ENCODE measurements around the gene KCNE2. TPM values are rescaled to one million over a fixed set of nuclear protein-coding genes. Genes with fewer than 3 reads are reported as not detected.

Gene KCNE2
- total RNA-seq, 2 donors from 2014 or later: not detected

DNA sequence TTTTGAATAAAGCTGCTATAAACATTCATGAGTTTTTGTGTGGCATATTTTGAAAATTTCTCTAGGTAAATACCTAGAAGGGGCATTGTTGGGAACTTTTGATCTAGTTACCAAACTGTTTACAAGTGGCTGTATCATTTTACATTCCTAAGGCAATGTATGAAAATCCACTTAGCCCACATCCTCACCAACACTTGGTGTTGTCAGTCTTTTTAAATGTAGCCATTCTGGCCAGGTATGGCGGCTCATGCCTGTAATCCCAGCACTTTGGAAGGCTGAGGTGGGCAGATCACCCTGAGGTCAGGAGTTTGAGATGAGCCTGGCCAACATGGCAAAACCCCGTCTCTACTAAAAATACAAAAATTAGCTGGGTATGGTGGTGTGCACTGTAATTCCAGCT is 5.9 kb upstream of the KCNE2 start:
- Histone ChIP-seq H3K27ac (no peak overlapping the region), H3K27me3 (replicated peaks; ENCODE audit: insufficient read depth) (no peaks in the 10 kb centered on the region), H3K4me1 (replicated peaks) (no peaks in the 10 kb centered on the region), H3K9me3 (no peaks in the 10 kb centered on the region), H3K4me3 (no peak overlapping the region), H3K36me3 (no peaks in the 10 kb centered on the region)
- DNase-seq (ENCODE audit: low spot score): no peak
- 92% methylated on average over 2 of the region's 2 CpGs for WGBS
- TF ChIP-seq POLR2A (IDR thresholded peaks at IDR 0.05): no peak
- TF ChIP-seq, protein P1, sequence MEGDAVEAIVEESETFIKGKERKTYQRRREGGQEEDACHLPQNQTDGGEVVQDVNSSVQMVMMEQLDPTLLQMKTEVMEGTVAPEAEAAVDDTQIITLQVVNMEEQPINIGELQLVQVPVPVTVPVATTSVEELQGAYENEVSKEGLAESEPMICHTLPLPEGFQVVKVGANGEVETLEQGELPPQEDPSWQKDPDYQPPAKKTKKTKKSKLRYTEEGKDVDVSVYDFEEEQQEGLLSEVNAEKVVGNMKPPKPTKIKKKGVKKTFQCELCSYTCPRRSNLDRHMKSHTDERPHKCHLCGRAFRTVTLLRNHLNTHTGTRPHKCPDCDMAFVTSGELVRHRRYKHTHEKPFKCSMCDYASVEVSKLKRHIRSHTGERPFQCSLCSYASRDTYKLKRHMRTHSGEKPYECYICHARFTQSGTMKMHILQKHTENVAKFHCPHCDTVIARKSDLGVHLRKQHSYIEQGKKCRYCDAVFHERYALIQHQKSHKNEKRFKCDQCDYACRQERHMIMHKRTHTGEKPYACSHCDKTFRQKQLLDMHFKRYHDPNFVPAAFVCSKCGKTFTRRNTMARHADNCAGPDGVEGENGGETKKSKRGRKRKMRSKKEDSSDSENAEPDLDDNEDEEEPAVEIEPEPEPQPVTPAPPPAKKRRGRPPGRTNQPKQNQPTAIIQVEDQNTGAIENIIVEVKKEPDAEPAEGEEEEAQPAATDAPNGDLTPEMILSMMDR (IDR thresholded peaks at IDR 0.05): no peak
- TF ChIP-seq POLR2AphosphoS5 (IDR thresholded peaks at IDR 0.05): no peak
- intact Hi-C loops (cut with DNase I): no loop called here

DNA sequence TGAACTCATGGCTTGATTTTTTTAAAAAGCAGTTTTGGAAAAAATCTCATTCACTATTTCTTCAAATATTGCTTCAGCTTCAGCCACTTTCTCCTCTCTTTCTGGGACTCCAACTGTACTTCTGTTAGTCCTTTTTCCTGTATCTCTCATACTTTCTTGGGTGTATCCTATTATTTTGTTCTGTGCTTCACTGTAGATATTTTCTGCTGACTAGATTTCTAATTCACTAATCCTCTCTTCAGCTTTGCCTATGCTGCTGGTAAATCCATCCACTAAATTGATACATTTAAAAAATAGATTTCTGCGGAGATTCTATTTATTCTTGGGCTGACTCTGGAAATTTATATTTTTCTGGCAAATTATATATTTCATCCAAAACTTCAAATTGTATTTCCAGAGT is 4.9 kb upstream of the KCNE2 start:
- Histone ChIP-seq H3K4me3 (no peak overlapping the region), H3K36me3 (no peaks in the 10 kb centered on the region), H3K27me3 (replicated peaks; ENCODE audit: insufficient read depth) (no peaks in the 10 kb centered on the region), H3K9me3 (no peaks in the 10 kb centered on the region), H3K4me1 (replicated peaks) (no peaks in the 10 kb centered on the region), H3K27ac (no peak overlapping the region)
- whole genome bisulfite sequencing: 46% methylated on average over 1 of the region's 1 CpG
- TF ChIP-seq, protein P1 (IDR thresholded peaks at IDR 0.05): no peak
- TF ChIP-seq POLR2A (IDR thresholded peaks at IDR 0.05) (no peak), POLR2AphosphoS5 (IDR thresholded peaks at IDR 0.05) (no peak)
- DNase-seq (ENCODE audit: low spot score): no peak
- intact Hi-C loops (cut with DNase I): no loop called here

DNA sequence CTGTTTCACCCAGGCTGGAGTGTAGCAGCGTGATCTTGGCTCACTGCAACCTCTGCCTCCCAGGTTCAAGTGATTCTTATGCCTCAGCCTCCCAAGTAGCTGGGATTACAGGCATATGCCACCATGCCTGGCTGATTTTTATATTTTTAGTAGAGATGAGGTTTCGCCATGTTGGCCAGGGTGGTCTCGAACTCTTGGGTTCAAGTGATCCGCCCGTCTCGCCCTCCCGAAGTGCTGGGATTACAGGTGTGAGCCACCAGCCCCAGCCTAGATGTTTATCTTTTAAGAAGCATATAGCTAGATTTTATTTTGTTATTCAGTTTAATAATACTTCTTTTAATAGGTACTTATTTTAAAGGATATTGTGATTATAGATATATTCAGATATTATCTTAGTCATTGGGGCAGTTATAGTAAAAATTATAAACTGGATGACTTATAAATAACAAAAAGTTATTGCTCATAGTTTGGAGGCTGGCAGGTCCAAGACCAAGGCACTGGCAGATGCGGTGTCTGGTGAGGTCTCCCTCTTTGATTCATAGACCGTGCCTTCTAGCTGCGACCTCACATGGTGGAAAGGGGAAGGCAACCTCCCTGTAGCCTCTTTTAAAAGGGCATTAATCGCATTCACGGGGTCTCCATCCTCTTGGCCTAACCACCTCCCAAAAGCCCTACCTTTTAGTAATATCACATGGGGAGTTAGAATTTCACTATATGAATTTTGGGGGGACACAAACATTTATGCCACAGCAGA is 3.1 kb upstream of the KCNE2 start:
- Histone ChIP-seq H3K36me3 (no peaks in the 10 kb centered on the region), H3K27me3 (replicated peaks; ENCODE audit: insufficient read depth) (no peaks in the 10 kb centered on the region), H3K4me3 (no peak overlapping the region), H3K27ac (no peak overlapping the region), H3K9me3 (no peaks in the 10 kb centered on the region), H3K4me1 (replicated peaks) (no peaks in the 10 kb centered on the region)
- 91% methylated on average over 12 of the region's 12 CpGs for WGBS
- intact Hi-C loops (cut with DNase I): no loop called here
- TF ChIP-seq POLR2A (IDR thresholded peaks at IDR 0.05): no peak
- no peak for TF ChIP-seq POLR2AphosphoS5 (IDR thresholded peaks at IDR 0.05)
- TF ChIP-seq, protein P1 (IDR thresholded peaks at IDR 0.05): no peak
- DNase-seq (ENCODE audit: low spot score): no peak

DNA sequence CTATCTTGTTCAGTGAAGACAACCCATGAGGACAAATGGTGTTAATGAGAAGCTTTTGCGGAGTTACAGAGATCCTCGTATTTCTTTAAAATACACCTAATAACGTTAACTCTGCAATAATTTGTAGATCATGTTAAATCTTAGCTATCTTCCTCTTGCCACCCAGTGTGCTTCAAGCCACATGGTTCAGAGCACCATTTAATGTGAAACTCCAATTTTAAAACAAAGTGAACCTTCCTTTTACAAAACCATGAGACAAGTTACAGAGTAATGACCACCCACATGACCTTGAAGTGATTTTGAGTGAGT is 1.7 kb upstream of the KCNE2 start:
- no peak overlapping the region for H3K4me3 ChIP-seq
- H3K27ac ChIP-seq: no peak overlapping the region
- H3K9me3 ChIP-seq: no peaks in the 10 kb centered on the region
- H3K36me3 ChIP-seq: no peaks in the 10 kb centered on the region
- no peaks in the 10 kb centered on the region for H3K27me3 ChIP-seq (replicated peaks; ENCODE audit: insufficient read depth)
- no peak for DNase-seq (ENCODE audit: low spot score)
- intact Hi-C loops (cut with DNase I): no loop called here
- TF ChIP-seq, protein P1 (IDR thresholded peaks at IDR 0.05): no peak
- no peak for TF ChIP-seq POLR2A (IDR thresholded peaks at IDR 0.05)
- no peak for TF ChIP-seq POLR2AphosphoS5 (IDR thresholded peaks at IDR 0.05)
- no peaks in the 10 kb centered on the region for H3K4me1 ChIP-seq (replicated peaks)
- WGBS: 17% methylated on average over 3 of the region's 3 CpGs

DNA sequence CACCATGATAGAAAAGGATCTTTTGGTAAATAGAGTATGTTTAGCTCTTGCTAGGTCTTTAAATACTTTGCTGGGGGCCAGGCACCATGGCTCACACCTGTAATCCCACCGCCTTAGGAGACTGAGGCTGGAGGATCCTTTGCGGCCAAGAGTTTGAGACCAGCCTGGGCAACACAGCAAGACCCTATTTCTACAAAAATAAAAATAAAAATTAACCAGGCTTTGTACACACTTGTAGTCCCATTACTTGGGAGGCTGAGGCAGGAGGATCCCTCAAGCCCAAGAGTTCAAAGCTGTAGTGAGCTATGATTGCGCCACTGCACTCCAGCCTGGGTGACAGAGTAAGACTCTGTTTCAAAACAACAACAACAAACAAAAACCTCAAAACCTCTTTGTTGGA is 1.1 kb upstream of the KCNE2 start:
- Histone ChIP-seq H3K4me3 (no peak overlapping the region), H3K27me3 (replicated peaks; ENCODE audit: insufficient read depth) (no peaks in the 10 kb centered on the region), H3K4me1 (replicated peaks) (no peaks in the 10 kb centered on the region), H3K27ac (no peak overlapping the region), H3K9me3 (no peaks in the 10 kb centered on the region), H3K36me3 (no peaks in the 10 kb centered on the region)
- no peak for DNase-seq (ENCODE audit: low spot score)
- TF ChIP-seq POLR2AphosphoS5 (IDR thresholded peaks at IDR 0.05) (no peak), POLR2A (IDR thresholded peaks at IDR 0.05) (no peak)
- TF ChIP-seq, protein P1 (IDR thresholded peaks at IDR 0.05): no peak
- intact Hi-C loops (cut with DNase I): no loop called here
- 100% methylated on average over 3 of the region's 3 CpGs for WGBS
